IMR-90 (cell line): ENCODE data around the gene HHIPL1. TPM values are rescaled to one million over a fixed set of nuclear protein-coding genes. Genes with fewer than 3 reads are reported as not detected.

Experiments
- ATAC-seq: fragments of 200-7000 bp; cut with Tn5 transposase; 2 replicates; pipeline ENCODE4 v1.9.1; 2020; ENCODE audit warnings: low read depth, mild to moderate bottlenecking, moderate library complexity
- BruUV-seq: library from RNA; stranded (reverse); fragments of 400-500 nt; replicated peaks from 2 replicates; lab custom pipeline; 2021; lab: Mats Ljungman, UMichigan
- CTCF ChIA-PET: fragments of 300-600 bp; formaldehyde crosslinking; extraction: SDS; loops from one replicate; lab custom pipeline; 2021; ENCODE audit warnings: antibody characterized with exemption; lab: Yijun Ruan, JAX
- POLR2A ChIA-PET: fragments of 300-600 bp; sonication (Branson Sonifier 250); formaldehyde crosslinking; loops from one replicate; lab custom pipeline; 2022; ENCODE audit warnings: antibody characterized with exemption; ENCODE audit not compliant: unreplicated experiment; lab: Charles Lee
- DNase-seq: peaks from one replicate; pipeline ENCODE4 v3.0.0; 2013
- H2AFZ ChIP-seq: replicated peaks from 2 replicates; pipeline ENCODE3; 2013; ENCODE audit warnings: low read length, mild to moderate bottlenecking; ENCODE audit not compliant: poor library complexity
- H2AK5ac ChIP-seq: 2 replicates; pipeline ENCODE4 v1.6.1; 2013; ENCODE audit warnings: low read depth, low read length, inconsistent platforms
- H2AK9ac ChIP-seq: replicated peaks from 2 replicates; pipeline ENCODE3; 2013; ENCODE audit warnings: mild to moderate bottlenecking, low read depth, low read length, moderate library complexity; ENCODE audit not compliant: poor library complexity
- H2BK120ac ChIP-seq: 2 replicates; pipeline ENCODE4 v1.6.1; 2013; ENCODE audit warnings: low read depth, low read length, inconsistent platforms
- H2BK15ac ChIP-seq: 3 replicates; pipeline ENCODE4 v1.6.1; 2013; ENCODE audit warnings: low read depth, low read length, inconsistent platforms
- H2BK20ac ChIP-seq: 2 replicates; pipeline ENCODE4 v1.6.1; 2013; ENCODE audit warnings: low read depth, mild to moderate bottlenecking, inconsistent platforms, low read length, moderate library complexity
- H2BK5ac ChIP-seq: 2 replicates; pipeline ENCODE4 v1.6.1; 2013; ENCODE audit warnings: mild to moderate bottlenecking, low read depth, low read length, inconsistent platforms; ENCODE audit not compliant: poor library complexity, severe bottlenecking
- H3K14ac ChIP-seq: replicated peaks from 2 replicates; pipeline ENCODE4 v1.6.1; 2013; ENCODE audit warnings: low read depth, low read length, inconsistent platforms
- H3K18ac ChIP-seq: 2 replicates; pipeline ENCODE4 v1.6.1; 2013; ENCODE audit warnings: low read depth, low read length, control low read depth
- H3K23ac ChIP-seq: 2 replicates; pipeline ENCODE4 v1.6.1; 2013; ENCODE audit warnings: low read depth, low read length, inconsistent platforms
- H3K27ac ChIP-seq: 2 replicates; pipeline ENCODE4 v1.5.1; 2013; ENCODE audit warnings: mild to moderate bottlenecking, control low read depth, low read length; ENCODE audit not compliant: insufficient read depth
- H3K27me3 ChIP-seq: 2 replicates; pipeline ENCODE4 v1.6.1; 2013; ENCODE audit warnings: low read length; ENCODE audit not compliant: control insufficient read depth, insufficient read depth
- H3K36me3 ChIP-seq: 2 replicates; pipeline ENCODE4 v1.6.1; 2013; ENCODE audit warnings: low read length, mixed read lengths; ENCODE audit not compliant: control insufficient read depth, insufficient read depth
- H3K4ac ChIP-seq: 2 replicates; pipeline ENCODE4 v1.6.1; 2013; ENCODE audit warnings: low read depth, low read length, inconsistent platforms
- H3K4me1 ChIP-seq: 2 replicates; pipeline ENCODE4 v1.6.1; 2013; ENCODE audit warnings: low read length, mixed read lengths; ENCODE audit not compliant: control insufficient read depth, insufficient read depth
- H3K4me2 ChIP-seq: 2 replicates; pipeline ENCODE4 v1.6.1; 2013; ENCODE audit warnings: low read depth, mild to moderate bottlenecking, control low read depth, low read length, moderate library complexity
- H3K4me3 ChIP-seq: 2 replicates; pipeline ENCODE4 v1.5.1; 2013; ENCODE audit warnings: low read depth, mild to moderate bottlenecking, control low read depth, low read length, moderate library complexity; ENCODE audit not compliant: insufficient read depth
- H3K56ac ChIP-seq: 2 replicates; pipeline ENCODE4 v1.6.1; 2013; ENCODE audit warnings: low read length, inconsistent platforms; ENCODE audit not compliant: insufficient read depth; ENCODE audit errors: extremely low read depth
- H3K79me1 ChIP-seq, 2 experiments: 2 replicates each; pipeline ENCODE4 v1.6.1; 2013; ENCODE audit warnings: low read length in 2 of 2, inconsistent platforms in 1 of 2, low read depth in 1 of 2
- H3K9ac ChIP-seq: 2 replicates; pipeline ENCODE4 v1.6.1; 2013; ENCODE audit warnings: low read depth, low read length, control low read depth
- H3K9me1 ChIP-seq: 2 replicates; pipeline ENCODE4 v1.6.1; 2013; ENCODE audit warnings: low read length, inconsistent platforms; ENCODE audit not compliant: insufficient read depth
- H3K9me3 ChIP-seq: 2 replicates; pipeline ENCODE4 v1.6.1; 2013; ENCODE audit warnings: low read length; ENCODE audit not compliant: control insufficient read depth, insufficient read depth
- H4K20me1 ChIP-seq: 2 replicates; pipeline ENCODE4 v1.6.1; 2013; ENCODE audit warnings: low read length, inconsistent platforms; ENCODE audit not compliant: insufficient read depth
- H4K5ac ChIP-seq: 2 replicates; pipeline ENCODE4 v1.6.1; 2013; ENCODE audit warnings: mild to moderate bottlenecking, low read depth, low read length, control low read depth
- H4K8ac ChIP-seq, 2 experiments: 2 replicates each; pipeline ENCODE4 v1.6.1; 2013; ENCODE audit warnings: low read depth in 2 of 2, low read length in 2 of 2, control low read depth in 1 of 2, inconsistent platforms in 1 of 2
- H4K91ac ChIP-seq: 2 replicates; pipeline ENCODE4 v1.6.1; 2013; ENCODE audit warnings: low read depth, low read length, inconsistent platforms; ENCODE audit not compliant: insufficient read depth
- CEBPB ChIP-seq: IDR thresholded peaks from 2 replicates; pipeline ENCODE4 v1.6.1; 2012; ENCODE audit warnings: low read depth, low read length, improper control_type of control experiment
- CTCF ChIP-seq: conservative IDR thresholded peaks from 2 replicates; pipeline ENCODE4 v1.5.1; 2012; ENCODE audit warnings: mild to moderate bottlenecking, low read depth, low read length, improper control_type of control experiment
- ELK1 ChIP-seq: fragments of 150-350 bp; IDR thresholded peaks from 2 replicates; pipeline ENCODE4 v1.6.1; 2016; ENCODE audit warnings: low read depth, mild to moderate bottlenecking, low read length, moderate library complexity, borderline replicate concordance
- NFE2L2 ChIP-seq: fragments of 150-350 bp; IDR thresholded peaks from 2 replicates; pipeline ENCODE4 v1.6.1; 2016; ENCODE audit warnings: low read depth, mild to moderate bottlenecking, low read length
- POLR2A ChIP-seq: IDR thresholded peaks from 2 replicates; pipeline ENCODE4 v1.6.1; 2012; ENCODE audit warnings: mild to moderate bottlenecking, low read depth, low read length
- USF2 ChIP-seq: fragments of 150-350 bp; IDR thresholded peaks from 2 replicates; pipeline ENCODE4 v1.6.1; 2017; ENCODE audit warnings: mild to moderate bottlenecking, antibody characterized with exemption, low read length, low read depth
- WGBS, 2 experiments: methylation state at CpG; one replicate each; pipeline versions ENCODE4 v1.1.5 to v1.1.7; 2013; ENCODE audit warnings: missing lambda C conversion rate in 2 of 2; ENCODE audit not compliant: insufficient read length in 1 of 2; ENCODE audit errors: extremely low coverage in 2 of 2; 5-methylcytosine and 5-hydroxymethylcytosine counted together
- dilution Hi-C: fragments of 300-500 bp; cut with HindIII; formaldehyde crosslinking; loops from one replicate; pipeline ENCODE4 v1.14.3; 2018; ENCODE audit warnings: low sequenced_read_pairs; ENCODE audit not compliant: unreplicated experiment
- in situ Hi-C: fragments of 300-500 bp; cut with MboI; formaldehyde crosslinking; loops from 3 replicates; pipeline ENCODE4 v1.14.3; 2019; ENCODE audit warnings: low sequenced_read_pairs, inconsistent platforms, mixed read lengths
- intact Hi-C: fragments of 100-400 bp; cut with micrococcal nuclease; formaldehyde crosslinking; loops from 2 replicates; pipeline ENCODE4 v1.10.0; 2022
- polyA plus RNA-seq, 3 experiments: library from polyadenylated mRNA; depleted of rRNA; stranded (reverse); fragments of >200 nt; gene quantifications; 2 replicates each; pipeline ENCODE4 v1.2.3, GENCODE V29; 2012; ENCODE audit warnings: low replicate concordance in 1 of 3
- total RNA-seq: library from RNA; depleted of rRNA; stranded (reverse); fragments of >200 nt; gene quantifications from 2 replicates; pipeline ENCODE4 v1.2.3, GENCODE V29; 2012

Gene HHIPL1
- total and polyA plus RNA-seq, 2 of the 4 experiments (the other 2 are of a cell fraction) = 0.65 to 0.72 TPM

GRCh38 chr14:99677231-99678140 lies 32.6 kb downstream of the HHIPL1 start:
- TF ChIP-seq NFE2L2 = no peak
- no peak for TF ChIP-seq CEBPB
- TF ChIP-seq ELK1 = no peak
- TF ChIP-seq CTCF = no peak
- no peak for TF ChIP-seq USF2
- no peak for TF ChIP-seq POLR2A
- Histone ChIP-seq H4K5ac (no peak overlapping the region), H3K27me3 (peaks cover 19% of the 10 kb centered on the region), H3K56ac (no peak overlapping the region), H4K8ac (no peak overlapping the region), H2BK15ac (no peak overlapping the region), H3K79me1 (no peaks in the 10 kb centered on the region), H2AFZ (no peak overlapping the region), H2BK5ac (no peak overlapping the region), H2AK9ac (no peak overlapping the region), H3K9me1 (no peaks in the 10 kb centered on the region), H3K4me2 (no peak overlapping the region), H2AK5ac (no peak overlapping the region), H4K20me1 (no peaks in the 10 kb centered on the region), H3K23ac (no peak overlapping the region), H4K91ac (no peak overlapping the region), H3K9me3 (peaks cover 18% of the 10 kb centered on the region), H3K9ac (no peak overlapping the region), H3K4ac (no peak overlapping the region), H2BK20ac (no peak overlapping the region), H3K18ac (no peak overlapping the region), H3K14ac (no peak overlapping the region), H3K36me3 (no peaks in the 10 kb centered on the region), H3K4me1 (peaks cover under 1% of the 10 kb centered on the region; the same call in 1 of the 2 replicates), H2BK120ac (no peak overlapping the region), H3K4me3 (no peak overlapping the region), H3K27ac (no peak overlapping the region)
- dilution Hi-C loops = no loop called here
- in situ Hi-C loops = no loop called here
- no peak for DNase-seq
- 86% methylated on average over 6 of the region's 16 CpGs; no CpG with 5 or more reads in 1 of the 2 experiments for WGBS, 2 experiments
- CTCF ChIA-PET = interaction anchor here (0.6 kb wide), 1 partner anchor 11 kb away, joined by 4 read pairs; no protein-coding TSS in a partner anchor
- ATAC-seq = no peak
- POLR2A ChIA-PET = no interaction called here
- BruUV-seq = no TSS peak
- intact Hi-C loops = no loop called here
